Endometrial microvascular endothelial cells (primary cell): ENCODE measurements around the gene CAPN13. TPM values are rescaled to one million over a fixed set of nuclear protein-coding genes. Genes with fewer than 3 reads are reported as not detected.

Experiments used
- in situ Hi-C: cut with HindIII; loops from 2 replicates; pipeline ENCODE4 v1.10.0; 2017; ENCODE audit warnings: low sequenced_read_pairs, low pct_unique_long_range_greater_than_20kb; ENCODE audit errors: inconsistent ontology term
- total RNA-seq: library from RNA; depleted of rRNA; stranded (reverse); fragments of >200 nt; gene quantifications from one replicate; pipeline ENCODE4 v1.2.3, GENCODE V29; 2015; ENCODE audit errors: inconsistent ontology term

CAPN13 gene
- total RNA-seq, 1 donor from 2014 or later: not detected

- in situ Hi-C loops: no loop called here
These were observed 70.6 kb downstream of the CAPN13 start for GRCh38 chr2:30736461-30737325.

- in situ Hi-C loops: no loop called here
These were observed 73.2 kb downstream of the CAPN13 start for GRCh38 chr2:30733876-30734520.

GRCh38 chr2:30732876-30733275 lies 74.4 kb downstream of the CAPN13 start:
- in situ Hi-C loops: no loop called here

GRCh38 chr2:30732376-30732775 lies 74.9 kb downstream of the CAPN13 start:
- in situ Hi-C loops: no loop called here

GRCh38 chr2:30731706-30732105 lies 75.5 kb downstream of the CAPN13 start:
- in situ Hi-C loops: no loop called here

- in situ Hi-C loops: no loop called here
These were observed 76.3 kb downstream of the CAPN13 start for GRCh38 chr2:30730736-30731647.

DNA sequence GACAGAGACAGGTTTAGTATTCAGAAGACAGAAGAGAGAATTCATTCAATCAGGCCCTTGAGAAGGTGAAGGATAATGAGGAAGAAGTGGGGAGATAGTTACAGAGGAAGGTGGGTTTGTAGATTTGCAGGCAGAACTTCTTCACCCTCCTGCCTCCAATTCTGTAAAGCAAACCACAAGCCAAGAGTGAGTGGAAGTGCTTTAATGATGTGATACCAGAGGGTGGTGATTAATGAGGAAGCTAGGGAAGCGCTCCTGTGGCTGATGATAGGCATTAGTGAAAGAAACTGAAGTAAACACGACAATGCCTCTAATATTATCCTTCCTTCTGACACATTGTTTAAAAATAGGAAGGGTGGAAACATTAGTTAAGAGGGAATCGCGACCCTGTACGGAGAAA lies 78.2 kb downstream of the CAPN13 start:
- in situ Hi-C loops: no loop called here

GRCh38 chr2:30722936-30723725 lies 84.1 kb downstream of the CAPN13 start:
- in situ Hi-C loops: no loop called here

DNA sequence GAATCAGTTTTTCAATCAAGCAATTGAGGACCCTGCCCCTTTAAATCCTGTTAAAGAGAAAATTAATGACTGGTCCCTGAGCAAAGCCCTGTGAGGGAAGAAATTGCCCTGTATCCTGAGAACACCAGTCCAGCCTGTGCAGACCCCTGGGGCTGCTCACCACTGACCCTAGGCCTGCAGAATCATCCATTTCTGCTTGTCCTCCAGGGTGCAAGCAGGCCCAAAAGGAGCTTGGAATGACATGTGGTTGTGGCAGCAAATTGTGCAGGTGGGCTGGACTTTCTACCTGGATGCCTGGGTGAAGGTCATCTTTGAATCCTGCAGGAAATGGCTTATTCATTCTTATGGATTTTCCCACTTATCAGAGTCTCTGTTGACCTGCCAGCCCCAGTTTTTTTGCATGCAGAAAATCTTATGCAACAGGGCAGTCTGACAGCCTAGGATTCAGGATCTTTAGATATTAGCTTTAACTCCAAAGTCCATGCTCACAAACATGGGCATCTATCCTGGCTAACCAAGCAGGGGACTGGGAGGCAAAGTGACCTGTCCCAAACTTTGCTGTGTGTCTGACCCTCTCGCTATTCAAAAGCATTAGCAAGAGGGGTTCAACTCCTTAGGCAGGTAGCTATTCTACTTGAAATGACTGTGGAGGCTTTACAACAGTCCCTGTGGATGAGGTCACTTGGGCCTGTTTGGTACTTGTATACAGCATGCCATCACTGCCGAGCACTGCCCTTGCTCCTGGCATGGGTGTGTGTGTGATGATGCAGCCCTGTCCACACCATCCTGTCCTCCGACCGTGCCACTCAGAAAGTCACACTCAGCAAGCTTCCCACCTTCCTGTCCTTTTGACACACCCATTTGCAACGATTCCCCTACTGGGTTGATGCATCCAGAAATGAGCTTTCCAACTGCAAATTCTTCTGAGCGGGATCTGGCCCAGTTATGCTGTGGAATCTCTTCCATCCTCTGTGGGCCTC lies 85.3 kb downstream of the CAPN13 start:
- in situ Hi-C loops: no loop called here

DNA sequence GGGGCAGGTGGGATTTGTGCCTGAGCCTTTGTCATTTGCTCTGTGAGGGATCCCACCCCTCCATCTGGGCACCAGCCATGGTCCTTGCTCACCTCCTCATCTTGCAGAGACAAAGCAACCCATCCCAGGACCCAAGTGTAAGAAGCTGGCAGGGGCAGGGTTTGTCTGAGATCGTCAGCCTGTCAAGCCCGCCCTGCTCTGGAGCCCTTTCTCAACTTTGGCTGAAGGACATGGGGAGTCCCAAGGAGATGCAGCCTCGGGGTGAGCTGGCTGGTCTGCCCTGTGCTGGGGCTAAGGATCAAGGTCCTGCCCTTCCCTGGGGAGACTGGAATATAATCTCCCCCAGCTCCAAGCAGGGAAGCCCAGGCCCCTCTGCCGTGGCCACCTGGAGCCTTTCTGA lies 86.0 kb downstream of the CAPN13 start:
- in situ Hi-C loops: no loop called here

GRCh38 chr2:30717081-30717650 lies 90.1 kb downstream of the CAPN13 start:
- in situ Hi-C loops: no loop called here

DNA sequence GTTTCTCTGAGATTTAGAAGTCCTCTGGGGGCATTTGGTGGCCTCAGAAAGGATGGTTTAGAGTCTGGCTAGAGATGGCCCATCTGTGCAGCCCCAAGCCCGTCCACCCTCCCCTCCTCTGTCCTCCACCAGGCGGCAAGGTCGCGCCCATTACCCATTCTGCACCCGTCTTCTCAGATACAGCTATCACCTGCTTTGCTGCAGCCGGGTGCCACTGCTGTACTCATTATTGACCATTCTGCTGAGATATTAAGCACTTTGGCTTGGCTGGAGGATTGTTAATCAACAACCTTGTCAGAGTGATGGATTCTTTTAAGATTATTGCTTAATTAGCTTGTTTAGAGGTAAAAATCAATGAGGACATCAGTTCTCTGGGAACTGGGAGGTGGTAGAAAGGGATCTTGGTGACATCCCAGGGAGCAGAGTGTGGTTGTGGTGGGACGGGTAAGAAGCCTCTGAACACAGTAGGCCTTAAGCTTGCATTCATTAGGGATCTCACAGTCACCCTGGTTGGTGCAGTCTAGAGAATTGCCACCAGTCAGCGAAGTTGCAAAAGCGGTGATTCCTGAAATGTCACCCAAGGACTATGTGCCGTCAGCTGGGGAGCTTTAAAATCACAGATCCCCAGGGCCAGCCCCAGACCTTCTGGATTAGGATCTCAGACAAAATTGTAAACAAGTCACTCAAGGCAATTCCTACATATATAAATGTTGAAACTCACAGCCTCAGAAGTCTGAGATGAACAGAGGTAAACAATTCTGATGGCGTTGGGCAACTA lies 90.9 kb downstream of the CAPN13 start:
- in situ Hi-C loops: no loop called here

GRCh38 chr2:30714811-30715709 lies 92.2 kb downstream of the CAPN13 start:
- in situ Hi-C loops: no loop called here

DNA sequence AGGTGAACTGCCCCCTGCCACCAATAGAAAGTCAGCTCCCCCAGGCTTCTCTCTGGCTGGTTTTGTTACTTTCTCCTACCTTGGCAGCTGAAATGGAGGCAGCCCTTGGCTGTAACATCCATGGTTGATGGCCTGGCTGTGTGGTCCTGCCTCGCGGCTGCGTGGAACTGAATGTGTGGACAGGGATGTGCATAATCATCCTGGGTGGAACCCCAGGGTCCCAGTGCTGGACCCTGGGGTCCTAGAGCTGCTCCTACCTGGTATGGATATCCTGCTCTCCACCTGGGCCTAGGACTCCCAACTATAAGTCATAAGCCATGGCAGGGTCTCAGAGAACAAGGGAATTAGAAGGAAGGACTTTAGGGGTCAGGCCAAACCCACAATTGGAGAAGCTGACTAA lies 93.5 kb downstream of the CAPN13 start:
- in situ Hi-C loops: no loop called here

GRCh38 chr2:30711646-30712085 lies 95.6 kb downstream of the CAPN13 start:
- in situ Hi-C loops: no loop called here

- in situ Hi-C loops: no loop called here
These were observed 96.8 kb downstream of the CAPN13 start for GRCh38 chr2:30710461-30710860.
